Measurements from ENCODE around the gene IL1RN. TPM values are rescaled to one million over a fixed set of nuclear protein-coding genes. Genes with fewer than 3 reads are reported as not detected.

The IL1RN gene
- total and polyA plus RNA-seq, 2 of the 8 experiments (the other 6 are each of a cell fraction or from before 2014, with no cell fraction given), result not detected

DNA sequence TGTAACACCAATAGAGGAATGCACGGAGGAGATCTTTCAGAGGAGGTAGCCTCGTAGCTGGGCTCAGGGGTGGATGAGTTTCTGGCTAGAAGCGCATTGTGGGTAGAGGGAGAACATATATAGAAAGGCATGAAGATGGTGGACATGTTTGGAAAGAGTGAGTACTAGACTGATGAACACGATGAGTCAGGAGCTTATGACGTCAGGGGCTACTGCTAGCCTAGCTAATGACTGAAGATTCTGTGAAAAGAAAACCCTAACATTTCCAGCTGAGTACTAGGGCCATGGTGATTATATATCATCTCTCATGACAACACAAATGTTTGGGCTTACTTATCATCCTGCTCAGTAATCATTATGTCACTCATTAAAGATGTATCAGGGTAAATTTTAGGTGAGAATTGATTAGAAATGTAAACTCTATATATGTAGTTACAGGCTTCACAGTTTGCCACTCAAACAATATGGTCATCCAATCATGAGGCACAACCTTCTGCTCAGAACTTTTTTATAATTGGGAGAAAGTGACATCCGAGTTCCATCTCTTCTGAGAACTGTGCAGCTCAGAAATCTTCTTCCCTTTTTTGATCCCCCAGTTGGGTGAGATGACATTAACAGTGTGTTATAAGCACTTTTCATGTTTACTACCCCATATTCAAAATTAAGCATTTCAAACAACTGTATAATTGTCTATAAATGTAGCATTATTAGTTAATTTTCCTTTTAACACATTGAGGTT is 22.2 kb upstream of the IL1RN start:
- Histone ChIP-seq H3K23me2 (ENCODE audit: low read depth, low read length) (no peaks in the 10 kb centered on the region), H2BK15ac (ENCODE audit: low read length) (no peak overlapping the region), H3K18ac (ENCODE audit: extremely low read depth, low read length) (no peak overlapping the region), H3K23ac (ENCODE audit: insufficient read length) (no peak overlapping the region), H3K4me3 (ENCODE audit: extremely low read depth in 1 of 4, insufficient read depth in 2 of 4, low read depth in 3 of 4, low read length in 4 of 4) (no peak overlapping the region), H3K36me3 (ENCODE audit: control insufficient read depth in 2 of 4, insufficient read depth in 4 of 4, low read length in 3 of 4) (no peaks in the 10 kb centered on the region), H3K27ac (ENCODE audit: low read depth, low read length) (no peak overlapping the region), H3K79me1 (ENCODE audit: low read depth, low read length) (no peaks in the 10 kb centered on the region), H3K4me1 (replicated peaks in 1 of 4; ENCODE audit: control insufficient read depth in 3 of 4, insufficient read depth in 4 of 4, low read length in 3 of 4) (no peaks in the 10 kb centered on the region), H4K20me1 (replicated peaks in 1 of 2; ENCODE audit: control insufficient read depth in 1 of 2, insufficient read depth in 2 of 2, low read length in 2 of 2) (no peaks in the 10 kb centered on the region), H3K79me2 (ENCODE audit: control insufficient read depth in 1 of 2, insufficient read depth in 2 of 2, low read length in 2 of 2) (no peaks in the 10 kb centered on the region), H4K91ac (replicated peaks; ENCODE audit: insufficient read length, low read length) (no peak overlapping the region), H4K5ac (ENCODE audit: insufficient read length, low read depth, low read length) (no peak overlapping the region), H2AK5ac (ENCODE audit: low read depth, low read length) (no peak overlapping the region), H2AFZ (ENCODE audit: low read length) (no peak overlapping the region), H3K9me3 (ENCODE audit: insufficient read depth in 2 of 2, low read depth in 1 of 2, low read length in 1 of 2) (no peaks in the 10 kb centered on the region), H4K8ac (ENCODE audit: extremely low read depth, insufficient read depth, low read length) (no peak overlapping the region), H3K4ac (replicated peaks; ENCODE audit: insufficient read length, low read depth, low read length) (no peak overlapping the region), H2BK12ac (ENCODE audit: low read depth, low read length) (no peak overlapping the region), H3K27me3 (replicated peaks in 1 of 4; ENCODE audit: control insufficient read depth in 3 of 4, extremely low read depth in 1 of 4, insufficient read depth in 3 of 4, low read length in 3 of 4) (no peaks in the 10 kb centered on the region), H3K56ac (replicated peaks; ENCODE audit: insufficient read length, low read depth, low read length) (no peak overlapping the region), H2BK5ac (ENCODE audit: low read depth, low read length) (no peak overlapping the region), H3K9ac (replicated peaks in 1 of 4; ENCODE audit: extremely low read depth in 1 of 4, low read depth in 3 of 4, low read length in 3 of 4) (no peak overlapping the region), H3K4me2 (ENCODE audit: insufficient read depth in 1 of 2, low read depth in 2 of 2, low read length in 2 of 2) (no peak overlapping the region), H2BK20ac (ENCODE audit: low read length) (no peak overlapping the region), H3K14ac (ENCODE audit: insufficient read length) (no peak overlapping the region), H2BK120ac (replicated peaks; ENCODE audit: low read depth, low read length) (no peak overlapping the region)
- ChIA-PET POLR2A (ENCODE audit: partially characterized antibody) (no interaction called here), CTCF (ENCODE audit: partially characterized antibody) (interaction anchor here (0.8 to 0.9 kb wide), 2 partner anchors 25 to 33 kb away, joined by 3 to 5 read pairs; no protein-coding TSS in a partner anchor)
- DNase-seq (ENCODE audit: low read depth in 1 of 2, low spot score in 2 of 2), result no peak
- 86% methylated on average over 6 of the region's 6 CpGs; no CpG with 5 or more reads in 1 of the 2 experiments for WGBS, 2 experiments (ENCODE audit: extremely low coverage in 1 of 2, insufficient coverage in 1 of 2, insufficient read length in 1 of 2, insufficient replicate concordance in 2 of 2, low coverage in 1 of 2, low lambda C conversion rate in 2 of 2, missing lambda C conversion rate in 1 of 2)
- no peak for FAIRE-seq
- TF ChIP-seq HDAC2 (IDR thresholded peaks at IDR 0.05; ENCODE audit: borderline replicate concordance in 1 of 2, low read depth in 2 of 2, low read length in 2 of 2) (no peak), POLR2AphosphoS5 (IDR thresholded peaks at IDR 0.05; ENCODE audit: low read depth, low read length) (no peak), PHF8 (conservative IDR thresholded peaks at IDR 0.05; ENCODE audit: low read depth, low read length) (no peak), GTF2F1 (IDR thresholded peaks at IDR 0.05; ENCODE audit: borderline replicate concordance, low read depth, low read length) (no peak), CTBP2 (IDR thresholded peaks at IDR 0.05; ENCODE audit: borderline replicate concordance, insufficient read depth, insufficient read length, low read length) (no peak), SAP30 (IDR thresholded peaks at IDR 0.05; ENCODE audit: insufficient read depth, insufficient replicate concordance, low read length) (no peak), KDM5A (IDR thresholded peaks at IDR 0.05; ENCODE audit: low read length) (no peak)
- TF ChIP-seq, protein P1, sequence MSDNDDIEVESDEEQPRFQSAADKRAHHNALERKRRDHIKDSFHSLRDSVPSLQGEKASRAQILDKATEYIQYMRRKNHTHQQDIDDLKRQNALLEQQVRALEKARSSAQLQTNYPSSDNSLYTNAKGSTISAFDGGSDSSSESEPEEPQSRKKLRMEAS (IDR thresholded peaks at IDR 0.05), result no peak

Data from H1 (cell line).